HG03280 (cell line): Measurements from ENCODE around the gene PPFIA1.
"Not testable (repeated sequence)": the region's sequence is repeated elsewhere in the genome, so short reads cannot be mapped to it uniquely, and the experiment has no call there.

Experiments used
- ATAC-seq: cut with Tn5 transposase; IDR thresholded peaks from one replicate; pipeline ENCODE4 v1.9.1; 2021; ENCODE audit warnings: mild to moderate bottlenecking, moderate library complexity; ENCODE audit not compliant: unreplicated experiment

Gene PPFIA1

DNA sequence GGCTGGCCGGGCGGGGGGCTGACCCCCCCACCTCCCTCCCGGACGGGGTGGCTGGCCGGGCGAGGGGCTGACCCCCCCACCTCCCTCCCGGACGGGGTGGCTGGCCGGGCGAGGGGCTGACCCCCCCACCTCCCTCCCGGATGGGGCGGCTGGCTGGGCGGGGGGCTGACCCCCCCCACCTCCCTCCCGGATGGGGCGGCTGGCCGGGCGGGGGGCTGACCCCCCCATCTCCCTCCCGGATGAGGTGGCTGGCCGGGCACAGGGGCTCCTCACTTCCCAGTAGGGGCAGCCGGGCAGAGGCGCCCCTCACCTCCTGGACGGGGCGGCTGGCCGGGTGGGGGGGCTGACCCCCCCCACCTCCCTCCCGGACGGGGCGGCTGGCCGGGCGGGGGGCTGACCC, 24.7 kb downstream of the PPFIA1 start:
- ATAC-seq: not testable (repeated sequence)

DNA sequence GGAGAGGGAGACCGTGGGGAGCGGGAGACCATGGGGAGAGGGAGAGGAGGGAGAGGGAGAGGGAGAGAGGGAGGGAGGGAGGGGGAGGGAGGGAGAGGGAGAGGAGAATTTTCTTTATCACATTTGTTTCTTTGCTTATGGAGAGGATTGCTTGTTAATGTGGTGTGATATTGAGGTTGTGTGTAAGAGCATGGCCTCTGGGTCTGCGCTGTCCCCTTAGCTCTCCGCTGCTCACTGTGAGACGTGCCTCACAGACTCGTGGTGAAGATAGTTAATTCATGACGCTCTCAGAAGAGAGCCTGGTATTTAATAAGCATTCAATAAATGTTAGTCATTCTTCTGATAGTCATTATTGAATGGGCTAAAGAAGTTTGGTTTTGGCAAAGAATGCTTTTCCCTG, 26.2 kb downstream of the PPFIA1 start:
- ATAC-seq: no peak

DNA sequence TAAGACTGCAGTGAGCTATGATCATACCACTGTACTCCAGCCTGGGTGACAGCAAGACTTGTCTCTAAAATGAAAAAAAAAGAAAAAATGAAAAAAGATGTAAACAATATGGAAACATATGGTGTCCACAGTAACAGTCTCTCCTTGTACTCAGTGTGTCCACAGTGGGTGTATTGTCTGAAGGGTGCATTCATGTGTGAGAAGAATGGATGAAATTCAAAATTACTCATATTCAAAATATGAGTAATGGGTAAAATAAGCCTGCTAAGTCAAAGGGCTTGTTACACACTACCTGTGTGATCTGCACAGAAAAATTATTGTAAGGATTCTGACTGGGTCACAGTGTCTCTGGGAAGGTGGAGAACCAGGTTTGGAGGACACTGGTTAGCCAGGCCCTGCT, 26.9 kb downstream of the PPFIA1 start:
- no peak for ATAC-seq

DNA sequence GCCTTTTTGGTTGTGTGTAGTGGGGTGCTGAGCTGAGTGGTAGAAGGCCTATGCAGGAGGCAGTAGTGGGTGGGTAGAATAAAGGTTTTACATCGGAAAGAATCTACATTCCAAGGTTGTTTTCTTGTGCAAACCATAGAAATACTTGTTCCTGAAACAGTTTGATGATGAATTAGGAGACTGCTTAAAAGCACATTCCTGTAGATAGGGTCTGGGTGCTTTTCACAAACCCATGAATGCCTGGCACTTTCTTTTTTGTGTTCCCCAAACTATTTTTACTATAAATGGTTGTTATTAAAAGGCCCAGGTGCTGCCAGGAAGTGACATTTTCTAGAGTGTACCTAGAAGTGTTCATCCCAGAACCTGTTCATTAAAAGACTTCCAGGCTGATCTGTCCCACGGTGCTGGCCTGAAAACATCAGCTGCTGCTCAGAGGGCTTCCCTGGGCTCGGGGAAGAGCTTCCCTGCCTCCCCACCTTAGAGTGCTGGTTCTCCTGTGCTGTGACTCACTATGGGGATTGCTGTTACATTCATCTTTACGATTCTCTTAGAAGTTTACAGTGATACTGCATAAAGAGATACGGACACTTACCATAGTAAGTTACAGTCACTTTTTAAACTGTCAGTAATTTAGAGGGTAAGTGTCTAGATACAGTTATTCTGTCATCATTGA, 27.9 kb downstream of the PPFIA1 start:
- no peak for ATAC-seq

DNA sequence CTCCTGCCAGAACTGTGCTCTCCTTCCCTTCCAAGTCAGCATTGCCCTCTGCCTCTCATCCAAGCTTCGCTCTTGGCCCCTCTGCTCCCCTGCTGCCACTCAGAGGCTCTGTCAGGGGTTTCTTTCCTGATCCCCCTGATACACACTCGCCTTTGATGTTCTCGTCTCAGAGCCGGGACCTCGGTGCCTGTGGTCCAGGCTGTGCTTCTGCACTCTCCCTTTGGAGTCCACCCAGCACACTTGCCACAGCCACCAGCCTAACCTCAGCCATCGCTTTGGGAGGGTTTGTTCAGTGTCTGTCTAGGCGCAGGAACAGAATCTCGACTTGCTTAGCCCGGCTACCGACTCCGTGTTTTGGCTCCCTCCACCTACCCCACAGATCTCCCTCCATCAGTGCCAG, 29.1 kb downstream of the PPFIA1 start:
- ATAC-seq: no peak

DNA sequence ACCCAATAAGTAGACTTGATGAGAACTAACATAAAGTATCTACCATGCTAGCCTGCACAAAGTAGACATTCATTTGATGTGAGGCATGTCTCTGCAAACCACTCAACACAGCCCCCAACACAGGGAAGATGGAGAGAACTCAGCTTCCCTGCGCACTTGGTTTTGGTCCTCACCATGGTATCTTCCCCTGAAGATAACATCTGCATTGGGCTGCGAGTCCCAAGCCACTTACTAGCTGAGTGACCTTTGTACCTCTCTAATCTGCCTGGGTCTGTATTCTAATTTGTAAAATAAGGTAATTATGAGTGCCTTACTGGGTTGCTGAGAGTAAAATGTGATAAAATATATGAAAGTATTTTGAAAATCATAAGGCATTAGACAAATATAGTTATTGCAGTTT, 30.7 kb downstream of the PPFIA1 start:
- ATAC-seq: no peak

DNA sequence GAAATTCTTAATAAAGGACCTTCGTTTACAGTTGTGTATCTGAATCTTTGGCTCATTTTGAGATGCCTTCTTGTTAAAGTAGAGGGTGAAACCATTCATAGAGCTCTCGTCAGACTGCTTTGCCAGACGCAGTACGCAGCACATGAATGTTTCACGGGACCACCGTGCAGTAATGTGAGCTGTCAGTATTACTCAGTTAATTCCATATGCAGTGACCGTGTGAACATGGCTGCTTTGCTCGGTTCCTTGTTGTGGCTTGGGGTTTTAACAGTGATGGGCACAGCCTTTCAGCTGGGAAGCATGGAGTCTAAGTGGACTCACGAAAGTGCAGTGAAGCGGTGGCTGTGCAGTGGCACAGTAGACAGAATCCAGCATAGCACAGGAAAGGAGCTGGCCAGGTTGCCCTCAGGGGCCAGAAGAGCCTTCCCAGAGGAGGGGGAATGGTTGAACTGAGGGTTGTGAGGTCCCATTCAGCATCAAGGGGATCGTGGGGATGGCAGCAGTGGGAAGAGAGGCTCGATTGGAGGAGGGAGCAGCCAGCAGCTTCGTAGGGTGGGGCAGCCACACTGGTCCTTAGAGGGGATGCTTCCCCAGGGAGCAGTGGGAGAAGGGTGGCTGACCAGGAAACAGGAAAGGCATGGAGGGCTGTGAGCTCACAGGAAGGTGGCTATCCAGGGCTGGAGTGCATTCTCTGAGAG, 31.4 kb downstream of the PPFIA1 start:
- no peak for ATAC-seq

DNA sequence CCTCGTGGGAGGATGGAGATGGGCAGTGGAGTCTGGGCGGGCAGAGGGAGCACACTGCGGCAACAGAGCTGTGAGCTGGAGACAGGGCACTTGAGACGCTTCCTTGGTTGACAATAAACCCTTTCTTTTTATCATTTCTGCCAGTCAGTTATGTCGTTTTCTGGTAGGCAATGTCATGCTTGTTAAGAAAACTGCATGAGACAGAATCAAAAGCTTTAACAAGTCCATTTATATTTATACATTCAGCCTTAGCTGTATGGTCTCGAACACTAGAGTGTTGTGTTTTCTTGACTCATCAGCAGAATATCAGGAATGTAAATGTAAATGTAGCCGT, 31.9 kb downstream of the PPFIA1 start:
- ATAC-seq: no peak

DNA sequence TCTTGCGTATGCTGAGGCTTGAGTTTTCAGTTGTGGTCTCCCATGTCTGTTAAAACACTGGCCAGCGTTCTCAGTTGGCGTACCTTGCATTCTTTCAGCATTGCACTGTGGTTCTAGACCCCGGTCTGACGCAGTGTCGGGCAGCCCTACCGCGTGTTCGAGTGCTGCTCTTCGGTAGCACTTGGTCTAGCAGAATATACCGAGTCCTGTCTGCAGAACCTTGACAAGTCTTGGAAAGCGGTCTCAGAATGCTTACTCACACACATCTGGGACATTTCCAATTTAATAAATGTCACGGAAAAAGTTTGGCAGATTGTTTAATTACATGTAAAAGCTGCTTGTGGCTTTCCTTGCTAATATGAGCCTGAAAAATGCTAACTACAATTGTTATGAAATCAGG, 32.6 kb downstream of the PPFIA1 start:
- no peak for ATAC-seq

DNA sequence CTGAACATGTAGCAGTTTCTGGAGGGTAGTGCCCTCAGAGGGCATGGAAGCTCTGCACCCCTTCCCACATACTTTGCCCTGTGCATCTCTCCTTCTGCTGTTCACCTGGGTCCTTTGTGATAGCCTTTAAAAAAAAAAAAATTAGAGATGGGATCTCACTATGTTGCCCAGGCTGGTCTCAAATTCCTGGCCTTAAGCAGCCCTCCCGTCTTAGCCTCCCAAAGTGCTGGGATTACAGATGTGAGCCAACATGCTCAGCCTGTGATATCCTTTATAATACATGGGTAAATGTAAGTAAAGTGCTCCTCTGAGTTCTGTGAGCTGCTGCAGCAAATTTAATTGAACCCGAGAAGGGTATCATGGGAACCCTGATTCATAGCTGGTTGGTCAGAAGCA, 33.7 kb downstream of the PPFIA1 start:
- no peak for ATAC-seq

DNA sequence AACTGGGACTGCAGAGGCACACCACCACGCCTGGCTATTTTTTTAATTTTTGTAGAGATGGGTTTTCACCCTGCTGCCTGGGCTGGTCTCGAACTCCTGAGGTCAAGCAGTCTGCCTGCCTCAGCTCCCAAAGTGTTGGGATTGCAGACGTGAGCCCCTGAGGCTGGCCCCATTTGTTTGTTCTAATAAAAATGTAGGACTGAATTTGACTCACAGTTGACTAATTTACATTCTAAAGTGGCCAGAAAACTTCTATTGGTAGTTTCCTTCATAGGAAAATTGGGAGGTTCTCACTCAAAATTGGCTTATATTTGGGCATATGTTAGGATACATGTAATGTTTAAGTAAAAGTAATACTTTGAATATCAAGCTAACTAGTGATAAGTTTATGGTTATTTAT, 35.0 kb downstream of the PPFIA1 start:
- no peak for ATAC-seq

DNA sequence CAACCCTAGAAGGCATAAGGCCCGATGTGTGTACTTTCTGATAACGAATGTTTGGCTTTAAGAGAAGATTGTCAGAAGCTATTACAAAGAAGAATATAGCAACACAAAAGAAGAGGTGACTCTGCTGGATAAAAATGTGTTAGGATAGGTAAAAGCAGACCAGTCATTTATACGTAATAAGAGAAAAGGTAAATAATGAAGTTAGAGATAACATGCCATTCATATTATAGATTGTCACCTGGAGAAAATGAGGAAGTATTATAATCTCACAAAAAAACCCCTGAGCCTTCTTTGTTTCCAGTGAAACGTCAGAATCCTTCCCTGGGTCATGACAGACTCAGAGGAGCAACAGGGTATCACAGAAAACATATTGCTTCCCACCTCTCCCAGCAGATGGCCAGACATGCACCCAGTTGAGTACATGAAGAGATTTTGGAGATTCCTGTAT, 36.1 kb downstream of the PPFIA1 start:
- no peak for ATAC-seq

DNA sequence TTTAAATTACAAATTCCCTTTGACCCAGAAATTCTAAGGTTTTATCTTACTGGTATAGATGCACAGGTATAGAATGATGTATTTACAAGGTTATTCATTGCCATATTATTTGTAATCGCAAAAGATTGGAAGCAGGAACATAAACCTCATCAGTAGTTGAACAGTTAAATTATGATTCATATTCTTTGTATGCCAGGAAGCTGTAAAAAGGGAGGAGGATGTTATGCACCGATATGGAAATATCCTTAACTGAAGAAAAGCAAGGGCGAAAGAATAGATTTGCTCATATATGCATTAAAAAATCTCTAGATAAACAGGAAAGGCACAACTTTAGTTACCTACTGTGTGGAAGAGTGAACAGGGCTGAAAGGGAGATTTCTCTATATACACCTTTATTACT, 36.7 kb downstream of the PPFIA1 start:
- no peak for ATAC-seq

DNA sequence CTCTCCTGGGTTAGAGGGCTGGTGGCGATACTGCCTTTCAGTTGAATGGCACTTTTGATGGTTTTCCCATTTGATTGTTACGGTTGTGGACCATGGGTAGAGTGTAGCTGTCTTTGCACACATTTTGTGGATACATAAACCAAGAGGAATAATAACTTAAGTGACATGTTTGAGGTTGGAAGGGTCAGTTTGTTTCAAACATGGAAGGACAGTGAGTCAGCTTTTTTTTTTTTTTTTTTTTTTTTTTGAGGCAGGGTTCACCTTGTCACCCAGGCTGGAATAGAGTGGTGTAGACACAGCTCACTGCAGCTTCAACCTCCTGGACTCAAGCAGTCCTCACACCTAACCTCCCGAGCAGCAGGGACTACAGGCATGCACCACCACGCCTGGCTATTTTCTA, 41.1 kb downstream of the PPFIA1 start:
- no peak for ATAC-seq

DNA sequence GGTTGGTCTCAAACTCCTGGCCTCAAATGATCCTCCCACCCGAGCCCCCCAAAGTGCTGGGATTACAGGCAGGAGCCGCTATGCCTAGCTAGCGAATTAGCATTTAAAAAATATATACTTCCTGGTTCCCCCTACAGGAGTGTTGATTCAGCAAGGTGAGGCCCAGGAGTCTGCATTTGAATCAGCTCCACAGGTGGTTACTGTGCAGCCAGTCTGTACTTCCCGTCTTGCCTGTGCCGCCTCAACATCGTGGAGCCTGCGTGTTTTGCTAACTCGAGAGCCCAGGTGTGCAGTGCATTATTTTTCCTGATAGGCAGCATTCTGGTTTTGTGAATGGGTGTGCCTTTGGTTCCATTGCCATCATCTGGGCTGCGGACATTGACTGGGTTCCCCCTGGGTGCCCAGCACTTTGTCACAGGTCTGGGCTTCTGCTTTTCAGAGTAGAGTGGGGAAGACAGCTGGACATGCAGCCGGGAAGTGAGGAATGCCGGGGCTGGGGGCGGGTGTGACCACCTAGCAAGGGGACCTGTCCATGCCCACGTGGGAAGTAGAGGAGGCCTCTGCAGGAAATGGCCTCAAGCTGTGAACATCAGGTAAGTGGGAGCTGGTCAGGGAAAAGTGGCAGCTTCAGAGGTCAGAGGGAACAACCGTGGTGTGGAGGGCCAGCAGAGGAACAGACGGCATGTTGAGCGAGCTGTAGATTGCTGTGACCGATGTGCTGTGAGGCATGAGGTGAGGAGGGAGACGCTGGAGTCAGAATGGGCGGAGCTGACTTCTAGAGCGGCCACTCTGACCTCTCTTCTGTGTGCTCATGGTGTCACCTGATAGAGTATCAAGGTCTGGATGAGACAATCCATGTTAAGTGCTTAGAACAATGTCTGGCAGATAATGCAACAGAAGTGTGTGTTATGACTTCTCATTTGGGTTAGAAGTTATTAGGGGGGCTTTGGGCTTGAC, 42.2 kb downstream of the PPFIA1 start:
- ATAC-seq: no peak

DNA sequence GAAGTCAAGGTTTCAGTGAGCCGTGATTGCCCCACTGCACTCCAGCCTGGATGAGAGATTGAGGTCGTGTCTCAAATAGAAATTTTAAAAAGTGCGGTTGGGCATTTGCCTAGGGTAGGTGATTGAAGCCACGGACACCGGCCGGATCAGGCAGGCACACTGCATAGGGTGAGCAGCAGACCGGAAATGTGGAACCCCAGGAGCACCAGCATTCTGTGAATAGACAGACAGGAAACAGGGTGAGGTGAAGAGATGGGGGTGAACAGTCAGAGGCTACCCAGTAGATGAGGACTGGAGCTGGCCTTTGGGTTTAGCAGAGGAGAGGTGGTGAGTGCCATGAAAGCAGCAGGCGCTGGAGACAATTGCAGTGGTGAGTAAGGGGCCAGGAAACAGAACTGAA, 43.5 kb downstream of the PPFIA1 start:
- no peak for ATAC-seq

DNA sequence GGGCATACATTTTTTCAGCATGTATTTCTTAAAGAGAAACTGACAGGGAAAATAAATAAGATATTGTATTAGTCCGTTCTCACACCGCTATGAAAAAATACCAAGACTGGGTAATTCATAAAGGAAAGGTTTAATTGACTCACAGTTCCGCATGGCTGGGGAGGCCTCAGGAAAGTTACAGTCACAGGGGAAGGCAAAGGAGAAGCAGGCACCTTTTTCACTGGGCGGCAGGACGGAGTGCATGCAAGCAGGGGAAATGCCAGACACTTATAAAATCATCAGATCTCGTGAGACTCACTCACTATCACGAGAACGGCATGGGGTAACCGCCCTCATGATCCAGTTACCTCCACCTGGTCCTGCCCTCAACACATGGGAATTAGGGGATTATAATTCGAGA, 44.2 kb downstream of the PPFIA1 start:
- ATAC-seq: no peak

DNA sequence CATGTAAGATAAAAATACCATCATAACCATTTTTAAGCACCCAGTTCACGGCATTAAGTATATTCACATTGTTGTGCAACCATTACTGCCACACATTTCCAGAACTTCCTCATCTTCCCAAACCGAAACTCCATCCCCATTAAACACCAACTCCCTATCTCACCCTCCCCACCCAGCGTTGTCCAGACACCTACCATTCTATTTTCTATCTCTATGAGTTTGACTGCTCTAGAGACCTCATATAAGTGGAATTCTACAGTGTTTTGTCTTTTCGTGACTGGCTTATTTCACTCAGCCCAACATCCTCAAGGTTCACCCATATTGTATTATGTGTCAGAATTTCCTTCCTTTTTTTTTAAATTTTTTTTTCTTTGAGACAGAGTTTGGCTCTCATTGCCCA, 45.2 kb downstream of the PPFIA1 start:
- ATAC-seq: no peak

DNA sequence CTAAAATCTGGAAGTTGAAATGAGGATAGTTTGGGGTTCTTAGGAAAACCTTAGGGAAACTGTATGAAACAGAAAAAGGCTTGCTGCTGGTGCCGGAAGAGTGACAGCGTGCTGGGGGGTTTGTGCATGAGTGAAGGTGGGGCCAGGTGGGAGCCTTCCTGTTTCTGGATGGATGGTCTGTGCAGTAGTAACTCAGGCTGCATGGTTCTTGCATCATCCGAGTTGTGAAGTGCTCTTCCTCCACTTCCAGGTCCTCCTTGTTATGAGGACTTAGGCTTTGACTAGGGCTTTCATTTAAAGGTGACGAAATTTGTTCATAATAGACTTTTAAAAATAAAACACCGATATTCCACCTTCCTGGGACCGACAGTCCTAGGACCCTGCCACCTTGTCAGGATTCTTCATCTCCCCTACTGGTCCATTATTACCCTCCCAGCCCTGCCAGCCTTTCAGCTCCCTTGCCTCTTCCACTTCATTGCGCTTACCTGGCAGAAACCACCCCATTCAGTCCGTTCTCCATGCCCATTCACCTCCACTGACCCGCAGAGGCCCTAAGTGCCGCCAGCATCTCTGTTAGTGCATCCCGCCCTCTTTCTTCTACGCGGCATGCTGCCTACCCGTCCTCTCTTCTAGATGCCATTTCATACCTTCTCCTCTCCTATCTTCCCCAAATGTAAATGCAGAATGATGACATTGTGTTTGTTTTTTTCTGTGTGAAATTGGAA, 47.3 kb downstream of the PPFIA1 start:
- ATAC-seq: no peak

DNA sequence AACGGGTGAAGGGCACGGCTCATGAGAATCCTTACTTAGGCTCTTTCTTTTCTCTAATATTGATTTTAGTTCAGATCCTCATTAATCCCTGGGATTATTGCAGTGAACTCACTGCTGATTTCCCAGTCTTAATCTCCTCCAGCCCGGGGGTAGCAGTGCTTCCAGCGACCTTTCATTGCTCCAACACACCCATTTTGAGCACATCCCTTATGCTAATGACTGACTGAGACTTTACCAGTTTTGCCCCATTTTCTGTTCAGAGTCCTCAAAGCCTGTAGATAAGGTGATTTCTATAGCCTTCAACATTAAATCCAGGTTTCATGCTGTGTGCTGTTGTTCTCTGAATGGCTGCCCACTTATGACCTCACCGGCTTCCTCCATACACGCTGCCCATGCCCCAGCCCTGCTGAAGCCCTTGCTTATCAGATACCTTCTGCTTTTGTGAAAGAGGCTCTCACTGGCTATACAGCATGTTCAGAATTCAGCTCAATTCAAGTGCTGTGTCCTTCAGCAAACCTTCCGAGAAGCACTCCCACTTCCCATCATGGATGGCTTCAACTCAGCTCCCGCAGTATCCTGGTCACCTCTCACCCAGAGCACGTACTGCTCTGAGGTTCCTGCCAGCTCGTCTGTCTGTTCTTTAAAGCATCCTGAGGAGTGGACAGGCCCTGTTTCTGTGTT, 49.0 kb downstream of the PPFIA1 start:
- ATAC-seq: no peak

DNA sequence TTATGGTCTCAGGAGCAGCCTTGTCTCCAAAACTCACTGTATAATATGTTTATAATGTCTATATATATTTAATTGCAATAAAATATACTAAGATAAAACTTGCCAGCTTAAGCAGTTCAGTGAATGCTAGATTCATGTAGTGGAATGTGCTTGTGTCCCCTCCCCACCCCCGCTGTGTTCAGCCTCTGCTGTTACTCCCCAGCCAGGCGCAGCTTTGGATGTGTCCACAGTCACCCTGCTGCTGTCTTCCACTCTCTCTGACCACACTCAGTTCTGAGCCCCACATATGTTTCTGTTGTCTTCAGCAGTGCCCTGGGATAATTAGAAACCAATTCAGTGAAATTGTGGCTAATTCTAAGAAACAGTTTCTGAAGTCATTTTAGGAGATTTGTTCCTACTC, 52.2 kb downstream of the PPFIA1 start:
- no peak for ATAC-seq
